Activated CD8-positive, alpha-beta memory T cell treated with anti-CD3 and anti-CD28 coated beads, Interleukin-2, amount 50 U/mL, for 24 hours (primary cell): ENCODE data around the gene DHRS4L2.
"Not testable (repeated sequence)": the region's sequence is repeated elsewhere in the genome, so short reads cannot be mapped to it uniquely, and the experiment has no call there.

Experiments used
- DNase-seq: peaks from one replicate; pipeline ENCODE4 v3.0.0-alpha.2; 2020; ENCODE audit errors: extremely low read depth

DHRS4L2 gene

DNA sequence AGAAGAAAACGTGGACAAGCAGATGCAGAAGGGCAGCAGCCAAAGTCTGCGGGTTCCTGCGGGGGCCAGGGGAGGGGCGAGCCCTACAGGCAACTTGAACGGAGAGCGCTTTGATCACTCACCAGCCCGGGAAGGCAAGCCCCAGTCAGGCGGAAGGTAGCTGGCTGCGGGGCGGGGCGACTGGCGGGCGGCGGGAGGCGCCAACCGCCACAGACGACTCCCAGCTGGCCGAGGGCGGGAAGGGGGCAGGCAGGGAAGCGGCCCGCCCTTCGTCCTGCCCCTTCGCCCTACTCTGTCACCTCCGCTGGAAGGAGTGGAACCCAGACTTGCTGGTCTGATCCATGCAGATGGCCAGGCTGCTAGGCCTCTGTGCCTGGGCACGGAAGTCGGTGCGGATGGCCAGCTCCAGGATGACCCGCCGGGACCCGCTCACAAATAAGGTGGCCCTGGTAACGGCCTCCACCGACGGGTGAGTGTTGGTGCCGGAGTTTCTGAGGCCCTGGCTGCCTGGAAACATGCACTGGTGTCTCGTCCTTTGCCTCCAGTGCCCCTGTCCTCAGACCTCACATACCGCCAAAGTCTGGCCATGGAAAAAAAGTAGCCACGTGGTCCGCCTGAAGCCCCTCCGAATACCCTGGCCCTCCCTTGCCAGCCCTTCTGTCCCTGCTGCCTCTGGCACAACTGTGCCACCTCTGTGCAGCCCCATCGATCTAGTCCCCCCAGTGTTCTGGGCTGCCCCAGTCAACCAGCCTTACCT lies at the start of gene DHRS4L2:
TSS of gene DHRS4L2 (plus strand) at position 323 of the 757 bp plus-strand sequence. CDS start at position 342, 19 bp downstream.
- DNase-seq = peak; percentile 49

- DNase-seq = no peak
These were observed 49.0 kb upstream of the DHRS4L2 start for GRCh38 chr14:23939607-23940326.

DNA sequence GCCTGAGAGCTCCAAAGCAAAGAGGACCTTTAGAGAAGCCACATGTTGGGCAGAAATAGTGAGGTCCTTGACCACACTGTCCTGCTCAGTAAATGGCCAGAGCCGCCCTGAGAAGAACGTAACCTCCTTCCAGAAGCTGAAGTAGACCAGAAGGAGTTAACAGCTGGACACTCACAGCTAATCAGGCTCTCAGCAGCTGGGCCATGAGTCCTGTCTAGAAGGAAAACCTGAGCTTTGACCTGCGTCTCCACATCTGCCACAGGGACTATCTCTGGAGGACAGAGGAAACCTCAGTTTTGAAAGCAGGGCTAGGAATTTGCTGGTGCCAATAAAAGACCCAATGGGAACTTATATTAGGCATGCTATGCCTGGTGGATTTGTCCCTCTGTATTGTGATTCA lies 47.5 kb upstream of the DHRS4L2 start:
- DNase-seq = no peak

GRCh38 chr14:23941669-23942068 lies 47.1 kb upstream of the DHRS4L2 start:
- no peak for DNase-seq

DNA sequence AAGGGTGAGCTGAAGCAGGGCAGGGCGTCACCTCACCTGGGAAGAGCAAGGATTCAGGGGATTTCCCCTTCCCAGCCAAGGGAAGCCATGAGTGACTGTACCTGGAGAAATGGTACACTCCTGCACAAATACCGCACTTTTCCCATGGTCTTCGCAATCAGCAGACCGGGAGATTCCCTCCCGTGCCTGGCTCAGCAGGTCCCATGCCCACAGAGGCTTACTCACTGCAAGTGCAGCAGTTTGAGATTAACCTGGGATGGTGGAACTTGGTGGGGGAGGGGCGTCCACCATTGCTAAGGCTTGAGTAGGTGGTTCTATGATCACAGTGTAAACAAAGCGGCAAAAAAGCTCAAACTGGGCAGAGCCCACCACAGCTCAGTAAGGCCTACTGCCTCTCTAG lies 46.1 kb upstream of the DHRS4L2 start:
- no peak for DNase-seq

DNA sequence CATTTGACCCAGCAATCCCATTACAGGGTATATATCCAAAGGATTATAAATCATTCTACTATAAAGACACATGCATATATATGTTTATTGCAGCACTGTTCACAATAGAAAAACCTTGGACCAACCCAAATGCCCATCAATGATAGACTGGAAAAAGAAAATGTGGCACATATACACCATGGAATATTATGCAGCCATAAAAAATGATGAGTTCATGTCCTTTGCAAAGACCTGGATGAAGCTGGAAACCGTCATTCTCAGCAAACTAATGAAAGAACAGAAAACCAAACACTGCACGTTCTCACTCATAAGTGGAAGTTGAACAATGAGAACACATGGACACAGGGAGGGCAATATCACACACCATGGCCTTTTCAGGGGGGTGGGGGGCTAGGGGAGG lies 39.7 kb upstream of the DHRS4L2 start:
- DNase-seq = not testable (repeated sequence)

- no peak for DNase-seq
These were observed 38.2 kb upstream of the DHRS4L2 start for GRCh38 chr14:23950411-23951135.

GRCh38 chr14:23951136-23951466 lies 37.6 kb upstream of the DHRS4L2 start:
- DNase-seq = not testable (repeated sequence)

- no peak for DNase-seq
These were observed 37.0 kb upstream of the DHRS4L2 start for GRCh38 chr14:23951590-23952201.

DNA sequence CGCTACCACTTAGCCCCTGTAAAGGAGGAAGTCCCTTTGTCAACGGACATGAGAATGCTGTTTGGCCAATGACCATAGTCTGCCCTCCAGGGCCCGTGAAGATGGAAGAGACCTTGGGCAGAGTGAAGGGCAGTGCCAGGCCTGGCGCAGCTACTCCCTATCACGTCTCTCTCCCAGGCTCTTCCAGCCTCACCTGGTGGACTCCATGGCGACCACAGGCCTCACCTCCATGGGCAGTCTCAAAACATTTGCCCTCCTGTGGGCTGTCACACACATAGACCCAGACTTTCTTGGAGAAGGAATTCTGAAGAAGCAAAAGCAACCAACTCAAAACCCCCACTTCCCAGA lies 35.6 kb upstream of the DHRS4L2 start:
- DNase-seq = not testable (repeated sequence)

GRCh38 chr14:23953464-23954278 lies 35.1 kb upstream of the DHRS4L2 start, which contains the start of gene DHRS4:
TSS of gene DHRS4 (plus strand) at chr14:23953770. CDS start at chr14:23953789, 19 bp downstream.
- DNase-seq = peak; percentile 54

DNA sequence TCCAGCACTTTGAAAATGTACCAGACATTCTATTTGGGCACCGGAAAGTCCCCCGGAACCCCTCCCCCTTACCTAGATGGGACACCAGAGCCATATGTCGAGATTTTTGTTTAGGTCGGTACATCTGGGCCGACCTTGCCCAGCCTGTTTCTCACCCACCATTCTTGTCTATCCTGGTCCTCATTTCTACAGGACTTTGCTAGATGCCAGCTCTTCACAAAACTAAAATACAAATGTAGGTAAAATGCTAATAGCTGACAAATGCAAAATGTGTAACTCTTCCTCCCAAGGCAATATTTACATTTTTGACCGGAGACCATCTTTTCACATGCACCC lies 34.5 kb upstream of the DHRS4L2 start:
- not testable (repeated sequence) for DNase-seq

GRCh38 chr14:23954965-23955364 lies 33.8 kb upstream of the DHRS4L2 start:
- DNase-seq = not testable (repeated sequence)

DNA sequence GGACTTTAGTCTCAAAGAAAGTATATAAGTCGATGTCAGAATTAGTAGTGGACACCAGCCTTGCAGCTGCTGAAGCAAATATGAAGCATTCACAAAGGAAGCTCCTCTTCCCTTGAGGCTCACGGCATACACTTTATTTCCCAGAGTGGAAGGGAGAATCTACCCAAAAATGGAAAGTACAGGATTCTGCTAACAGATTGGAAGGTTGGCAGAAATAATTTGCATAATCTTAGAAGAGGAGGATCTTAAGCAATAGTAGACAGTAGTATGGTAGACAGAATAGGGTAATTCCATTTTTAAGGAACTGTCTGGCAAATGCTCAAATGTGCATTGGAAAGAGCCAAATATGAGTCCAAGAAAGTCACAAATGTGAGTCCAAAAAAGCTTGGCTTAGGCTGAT lies 32.9 kb upstream of the DHRS4L2 start:
- DNase-seq = not testable (repeated sequence)

DNA sequence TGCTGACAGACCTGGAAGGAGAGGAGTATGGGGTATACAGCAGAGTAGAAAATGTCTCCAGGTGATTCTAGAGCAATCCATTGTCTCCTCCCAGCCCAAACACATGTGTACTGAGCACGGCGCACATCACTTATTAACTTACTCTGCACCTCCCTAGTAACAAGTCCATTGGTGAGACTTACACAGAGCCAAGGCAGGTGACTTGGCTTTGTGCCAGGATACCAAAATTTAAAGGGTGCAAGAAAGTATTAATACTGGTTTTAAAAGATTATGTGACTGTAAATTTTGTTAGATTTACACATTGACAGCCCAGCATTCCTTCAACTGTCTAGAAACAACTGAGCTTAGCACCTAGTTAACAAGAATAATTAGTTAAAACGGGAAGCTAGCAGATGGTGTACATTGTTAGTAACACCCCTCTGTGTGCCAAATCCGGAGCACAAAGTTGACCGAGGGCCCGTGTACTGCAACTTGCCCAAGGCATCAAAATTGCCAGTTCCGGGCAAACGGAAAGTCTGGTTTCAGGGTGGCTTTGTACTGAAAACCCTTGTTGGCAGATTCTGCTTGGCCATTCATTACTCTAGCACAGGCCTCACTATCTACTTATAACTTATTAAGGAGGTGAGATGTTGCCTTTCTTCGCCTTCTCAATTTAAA lies 30.7 kb upstream of the DHRS4L2 start:
- DNase-seq = not testable (repeated sequence)

GRCh38 chr14:23960899-23961298 lies 27.8 kb upstream of the DHRS4L2 start:
- not testable (repeated sequence) for DNase-seq

DNA sequence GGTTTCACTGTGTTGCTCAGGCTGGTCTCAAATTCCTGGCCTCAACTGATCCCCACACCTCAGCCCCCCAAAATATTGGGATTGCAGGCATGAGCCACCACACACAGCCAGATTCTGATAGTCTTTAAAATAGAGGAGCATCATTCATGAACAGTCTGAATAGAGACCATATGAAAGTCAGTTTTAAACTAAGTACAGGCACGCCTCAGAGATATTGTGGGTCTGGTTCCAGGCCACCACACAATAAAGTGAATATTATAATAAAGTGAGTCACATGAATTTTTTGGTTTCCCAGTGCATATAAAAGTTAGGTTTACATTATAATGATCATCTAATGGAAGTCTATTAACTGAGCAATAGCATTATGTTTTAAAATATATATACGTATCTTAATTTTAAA lies 27.0 kb upstream of the DHRS4L2 start:
- not testable (repeated sequence) for DNase-seq

GRCh38 chr14:23969130-23969480 lies 19.6 kb upstream of the DHRS4L2 start:
- DNase-seq = not testable (repeated sequence)

DNA sequence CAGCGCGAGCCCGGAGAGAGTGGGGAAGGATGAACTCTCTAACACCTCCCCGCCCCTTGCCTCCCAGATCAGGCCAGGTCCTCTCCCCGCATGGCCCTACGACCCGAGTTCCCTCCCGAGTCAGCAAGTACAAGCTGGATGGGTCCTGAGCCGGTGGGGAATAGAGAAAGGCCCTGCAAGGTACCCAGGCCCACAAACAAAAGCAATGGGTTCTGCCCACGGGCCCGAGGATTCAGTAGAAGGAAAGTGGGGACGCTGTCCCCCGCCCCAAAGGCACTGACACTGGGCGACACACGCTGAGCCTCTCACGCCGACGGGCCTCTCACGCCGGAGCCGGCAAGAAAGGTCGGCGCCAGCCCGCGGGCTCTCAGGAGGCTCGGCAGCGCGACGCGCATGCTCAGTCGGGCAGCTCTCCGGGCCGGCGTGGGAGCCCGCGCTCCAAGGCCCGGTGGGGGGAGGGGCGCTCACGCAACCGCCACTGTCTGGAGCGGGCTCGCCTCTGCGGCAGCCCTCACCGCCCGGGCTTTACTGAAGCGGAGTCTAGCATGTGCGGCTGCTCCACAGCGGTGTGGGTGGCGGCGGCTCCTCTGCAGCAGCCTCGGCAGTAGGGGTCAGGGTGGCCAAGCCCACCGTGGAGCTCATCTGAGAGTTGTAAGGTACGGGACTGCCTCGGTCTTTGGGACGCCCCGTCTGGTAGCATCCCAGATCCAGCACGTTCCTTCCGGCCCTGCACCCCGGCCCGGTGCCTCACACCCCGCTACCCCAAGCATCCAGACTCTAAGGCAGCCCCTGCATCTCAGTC lies 19.0 kb upstream of the DHRS4L2 start:
- DNase-seq = peak; percentile 8

DNA sequence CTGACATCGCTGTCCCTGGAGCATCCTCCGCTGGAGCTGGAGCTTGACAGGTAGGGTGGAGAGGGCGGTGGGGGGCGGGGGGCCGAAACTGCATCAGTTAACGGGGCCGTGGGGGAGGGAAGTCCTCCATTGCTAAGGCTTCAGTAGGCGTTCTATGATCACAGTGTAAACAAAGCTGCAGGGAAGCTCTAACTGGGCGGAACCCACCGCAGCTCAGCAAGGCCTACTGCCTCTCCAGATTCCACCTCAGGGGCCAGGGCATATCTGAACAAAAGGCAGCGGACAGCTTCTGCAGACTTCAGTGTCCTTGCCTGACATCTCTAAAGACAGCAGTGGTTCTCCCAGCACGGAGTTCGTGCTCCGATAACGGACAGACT lies 18.5 kb upstream of the DHRS4L2 start:
- not testable (repeated sequence) for DNase-seq
